CD4-positive, alpha-beta T cell treated with Interleukin-2 at 100 ng/mL for 4 hours (primary cell): Measurements from ENCODE around the gene SMOC2.
"Not testable (repeated sequence)": the region's sequence is repeated elsewhere in the genome, so short reads cannot be mapped to it uniquely, and the experiment has no call there.

Experiments used
- DNase-seq: peaks from one replicate; pipeline ENCODE4 v3.0.0-alpha.2; 2020; ENCODE audit warnings: low spot score

SMOC2 gene

GRCh38 chr6:168683621-168684020 lies 242.6 kb downstream of the SMOC2 start:
- no peak for DNase-seq

- no peak for DNase-seq
Measured at GRCh38 chr6:168684471-168684870, 243.5 kb downstream of the SMOC2 start.

GRCh38 chr6:168684906-168685305 lies 243.9 kb downstream of the SMOC2 start:
- no peak for DNase-seq

- no peak for DNase-seq
Measured at GRCh38 chr6:168686029-168686738, 245.2 kb downstream of the SMOC2 start.

- no peak for DNase-seq
Measured at GRCh38 chr6:168686831-168687730, 246.1 kb downstream of the SMOC2 start.

- no peak for DNase-seq
Measured at GRCh38 chr6:168690271-168690670, 249.3 kb downstream of the SMOC2 start.

- no peak for DNase-seq
Measured at GRCh38 chr6:168691774-168692173, 250.8 kb downstream of the SMOC2 start.

GRCh38 chr6:168692193-168692914 lies 251.4 kb downstream of the SMOC2 start:
- DNase-seq, result no peak

GRCh38 chr6:168692915-168693257 lies 251.9 kb downstream of the SMOC2 start:
- DNase-seq, result not testable (repeated sequence)

GRCh38 chr6:168694797-168695196 lies 253.8 kb downstream of the SMOC2 start:
- DNase-seq, result not testable (repeated sequence)

GRCh38 chr6:168695701-168696100 lies 254.7 kb downstream of the SMOC2 start:
- DNase-seq, result no peak

- no peak for DNase-seq
Measured at GRCh38 chr6:168698923-168699322, 257.9 kb downstream of the SMOC2 start.

- no peak for DNase-seq
Measured at GRCh38 chr6:168699631-168700295, 258.8 kb downstream of the SMOC2 start.

GRCh38 chr6:168700880-168701279 lies 259.9 kb downstream of the SMOC2 start:
- no peak for DNase-seq

GRCh38 chr6:168703990-168704389 lies 263.0 kb downstream of the SMOC2 start:
- DNase-seq, result no peak

- no peak for DNase-seq
Measured at GRCh38 chr6:168704678-168705077, 263.7 kb downstream of the SMOC2 start.

- DNase-seq, result not testable (repeated sequence)
Measured at GRCh38 chr6:168705271-168705670, 264.3 kb downstream of the SMOC2 start.

GRCh38 chr6:168706471-168707177 lies 265.6 kb downstream of the SMOC2 start:
- no peak for DNase-seq

GRCh38 chr6:168708526-168708925 lies 267.5 kb downstream of the SMOC2 start:
- DNase-seq, result no peak

GRCh38 chr6:168708984-168709383 lies 268.0 kb downstream of the SMOC2 start:
- DNase-seq, result no peak

GRCh38 chr6:168709390-168709789 lies 268.4 kb downstream of the SMOC2 start:
- no peak for DNase-seq
